SIG-M5 (cell line): ENCODE measurements around the gene GABRD.
A peak's percentile ranks its signal among the peaks of the same experiment; 100 is the strongest.

Source experiments
- DNase-seq: peaks from one replicate; lab custom pipeline; 2025; lab: John Stamatoyannopoulos, UW

GABRD gene

GRCh38 chr1:1985375-1986050 lies 33.6 kb upstream of the GABRD start:
- no peak for DNase-seq

GRCh38 chr1:1986451-1987141 lies 32.5 kb upstream of the GABRD start:
- no peak for DNase-seq

GRCh38 chr1:1987142-1987510 lies 32.0 kb upstream of the GABRD start:
- no peak for DNase-seq

- DNase-seq: no peak
These were observed 30.8 kb upstream of the GABRD start for GRCh38 chr1:1988061-1988945.

GRCh38 chr1:1989102-1989542 lies 30.0 kb upstream of the GABRD start:
- no peak for DNase-seq

- DNase-seq: no peak
These were observed 29.4 kb upstream of the GABRD start for GRCh38 chr1:1989789-1990188.

GRCh38 chr1:1990222-1990621 lies 28.9 kb upstream of the GABRD start:
- no peak for DNase-seq

GRCh38 chr1:1994536-1994935 lies 24.6 kb upstream of the GABRD start:
- DNase-seq: no peak

GRCh38 chr1:1996207-1996651 lies 22.9 kb upstream of the GABRD start:
- peak; percentile 69 for DNase-seq

GRCh38 chr1:1997576-1997975 lies 21.6 kb upstream of the GABRD start:
- DNase-seq: no peak

GRCh38 chr1:2000432-2000831 lies 18.7 kb upstream of the GABRD start:
- no peak for DNase-seq

GRCh38 chr1:2000850-2001249 lies 18.3 kb upstream of the GABRD start:
- no peak for DNase-seq

GRCh38 chr1:2001773-2002411 lies 17.3 kb upstream of the GABRD start:
- DNase-seq: no peak

GRCh38 chr1:2003541-2004131 lies 15.5 kb upstream of the GABRD start, which contains the start of gene CFAP74:
Gene CFAP74, minus strand, starts transcription at chr1:2003786. Its CDS starts 12,830 bp downstream, at chr1:1990956.
- DNase-seq: no peak

- no peak for DNase-seq
These were observed 14.3 kb upstream of the GABRD start for GRCh38 chr1:2004856-2005255.

GRCh38 chr1:2009101-2010053 lies 9.8 kb upstream of the GABRD start:
- no peak for DNase-seq

GRCh38 chr1:2014181-2014580 lies 5.0 kb upstream of the GABRD start:
- no peak for DNase-seq

GRCh38 chr1:2014741-2015735 lies 4.1 kb upstream of the GABRD start:
- no peak for DNase-seq

GRCh38 chr1:2016123-2016522 lies 3.0 kb upstream of the GABRD start:
- DNase-seq: no peak
